Neural progenitor cell (in vitro differentiated cells): ENCODE results near the gene CST11. TPM values are rescaled to one million over a fixed set of nuclear protein-coding genes. Genes with fewer than 3 reads are reported as not detected.

ENCODE experiments used
- DNase-seq: peaks from one replicate; pipeline ENCODE4 v3.0.0-alpha.2; 2016; ENCODE audit warnings: low spot score
- H2AFZ ChIP-seq: fragments of 200-600 bp; sonication (generic); replicated peaks from 2 replicates; pipeline ENCODE4 v1.6.1; 2016; ENCODE audit warnings: antibody characterized with exemption
- H3F3A ChIP-seq: fragments of 200-600 bp; sonication (generic); 2 replicates; pipeline ENCODE4 v1.6.1; 2016; ENCODE audit warnings: antibody characterized with exemption, low read depth
- H3K27ac ChIP-seq: fragments of 200-600 bp; sonication (generic); 2 replicates; pipeline ENCODE4 v1.5.1; 2016; ENCODE audit warnings: mild to moderate bottlenecking
- H3K27me3 ChIP-seq: fragments of 200-600 bp; sonication (generic); 2 replicates; pipeline ENCODE4 v1.6.1; 2016; ENCODE audit warnings: mild to moderate bottlenecking, moderate library complexity
- H3K36me3 ChIP-seq: fragments of 200-600 bp; sonication (generic); 2 replicates; pipeline ENCODE4 v1.5.1; 2016
- H3K4me1 ChIP-seq: fragments of 200-600 bp; sonication (generic); 2 replicates; pipeline ENCODE4 v1.6.1; 2016; ENCODE audit warnings: mixed run types
- H3K4me2 ChIP-seq: fragments of 200-600 bp; sonication (generic); 2 replicates; pipeline ENCODE4 v1.6.1; 2016
- H3K4me3 ChIP-seq: fragments of 200-600 bp; sonication (generic); 2 replicates; pipeline ENCODE4 v1.5.1; 2016
- H3K79me2 ChIP-seq: fragments of 200-600 bp; sonication (generic); 2 replicates; pipeline ENCODE4 v1.6.1; 2016; ENCODE audit warnings: low read depth
- H3K9ac ChIP-seq: fragments of 200-600 bp; sonication (generic); 2 replicates; pipeline ENCODE4 v1.6.1; 2016
- H3K9me3 ChIP-seq: fragments of 200-600 bp; sonication (generic); 2 replicates; pipeline ENCODE4 v1.5.1; 2016; ENCODE audit warnings: low read depth
- H4K20me1 ChIP-seq: fragments of 200-600 bp; sonication (generic); 2 replicates; pipeline ENCODE4 v1.6.1; 2016; ENCODE audit warnings: low read depth
- H3K27ac Mint-ChIP-seq: 3 replicates; pipeline ENCODE4 v1.8.0; 2021; ENCODE audit warnings: mixed read lengths
- H3K27me3 Mint-ChIP-seq: 2 replicates; pipeline ENCODE4 v1.8.0; 2022; ENCODE audit warnings: low read depth, mild to moderate bottlenecking, inconsistent platforms, moderate library complexity, mixed read lengths; ENCODE audit not compliant: insufficient read depth
- H3K36me3 Mint-ChIP-seq: 3 replicates; pipeline ENCODE4 v1.8.0; 2021; ENCODE audit warnings: mixed read lengths
- H3K4me1 Mint-ChIP-seq: 3 replicates; pipeline ENCODE4 v1.8.0; 2021; ENCODE audit warnings: mixed read lengths
- H3K4me3 Mint-ChIP-seq: 3 replicates; pipeline ENCODE4 v1.8.0; 2021; ENCODE audit warnings: mild to moderate bottlenecking, moderate library complexity, mixed read lengths
- H3K9me3 Mint-ChIP-seq: 3 replicates; pipeline ENCODE4 v1.8.0; 2020; ENCODE audit warnings: mixed read lengths
- CTCF ChIP-seq: fragments of 200-600 bp; sonication (generic); IDR thresholded peaks from 2 replicates; pipeline ENCODE4 v1.5.1; 2017; ENCODE audit warnings: antibody characterized with exemption, mild to moderate bottlenecking
- EZH2 ChIP-seq: fragments of 200-600 bp; sonication (generic); IDR thresholded peaks from 2 replicates; pipeline ENCODE4 v1.6.1; 2017; ENCODE audit warnings: antibody characterized with exemption, mild to moderate bottlenecking, moderate library complexity
- EZH2phosphoT487 ChIP-seq: fragments of 200-600 bp; sonication (generic); IDR thresholded peaks from 2 replicates; pipeline ENCODE4 v1.6.1; 2017; ENCODE audit warnings: antibody characterized with exemption
- total RNA-seq: library from RNA; depleted of rRNA; stranded (reverse); fragments of >200 nt; gene quantifications from 2 replicates; pipeline ENCODE4 v1.2.3, GENCODE V29; 2015; ENCODE audit warnings: low replicate concordance

CST11 gene
- total RNA-seq, 1 donor from 2014 or later: not detected

GRCh38 chr20:23436681-23437080 lies 16.0 kb downstream of the CST11 start:
- DNase-seq: no peak
- Histone ChIP-seq H3K79me2 (no peaks in the 10 kb centered on the region), H3K4me3 (no peak overlapping the region), H3K27ac (no peak overlapping the region), H2AFZ (no peak overlapping the region), H3K36me3 (no peaks in the 10 kb centered on the region), H3K27me3 (no peaks in the 10 kb centered on the region), H4K20me1 (no peaks in the 10 kb centered on the region), H3K9me3 (no peaks in the 10 kb centered on the region), H3F3A (no peaks in the 10 kb centered on the region), H3K9ac (no peak overlapping the region), H3K4me2 (no peak overlapping the region), H3K4me1 (no peaks in the 10 kb centered on the region)
- H3K27me3 Mint-ChIP-seq: peaks cover 2% of the 10 kb centered on the region
- H3K36me3 Mint-ChIP-seq: no peaks in the 10 kb centered on the region
- no peak overlapping the region for H3K27ac Mint-ChIP-seq
- H3K4me3 Mint-ChIP-seq: no peak overlapping the region
- no peak for TF ChIP-seq CTCF
- peaks cover under 1% of the 10 kb centered on the region for H3K4me1 Mint-ChIP-seq
- H3K9me3 Mint-ChIP-seq: no peaks in the 10 kb centered on the region

- no peaks in the 10 kb centered on the region for H3K36me3 ChIP-seq
- H3F3A ChIP-seq: no peaks in the 10 kb centered on the region
- Mint-ChIP-seq H3K27ac (no peak overlapping the region), H3K36me3 (no peaks in the 10 kb centered on the region), H3K27me3 (peaks cover 2% of the 10 kb centered on the region), H3K4me3 (no peak overlapping the region), H3K4me1 (no peaks in the 10 kb centered on the region), H3K9me3 (no peaks in the 10 kb centered on the region)
- TF ChIP-seq CTCF (no peak), EZH2 (no peak), EZH2phosphoT487 (no peak)
- H3K4me2 ChIP-seq: no peak overlapping the region
- no peak for DNase-seq
- H3K4me3 ChIP-seq: no peak overlapping the region
- H3K4me1 ChIP-seq: no peaks in the 10 kb centered on the region
- H3K27me3 ChIP-seq: no peaks in the 10 kb centered on the region
- H3K27ac ChIP-seq: no peak overlapping the region
- H3K9ac ChIP-seq: no peak overlapping the region
- H4K20me1 ChIP-seq: no peaks in the 10 kb centered on the region
- H3K9me3 ChIP-seq: no peaks in the 10 kb centered on the region
- no peaks in the 10 kb centered on the region for H3K79me2 ChIP-seq
- H2AFZ ChIP-seq: no peak overlapping the region
Measured at GRCh38 chr20:23435626-23436539, 16.8 kb downstream of the CST11 start.

GRCh38 chr20:23434521-23435313 lies 18.0 kb downstream of the CST11 start:
- Histone ChIP-seq H2AFZ (no peak overlapping the region), H3F3A (no peaks in the 10 kb centered on the region), H3K27me3 (no peaks in the 10 kb centered on the region), H3K27ac (no peak overlapping the region), H3K36me3 (no peaks in the 10 kb centered on the region), H4K20me1 (no peaks in the 10 kb centered on the region), H3K9me3 (no peaks in the 10 kb centered on the region), H3K9ac (no peak overlapping the region), H3K79me2 (no peaks in the 10 kb centered on the region), H3K4me3 (no peak overlapping the region), H3K4me2 (no peak overlapping the region), H3K4me1 (no peaks in the 10 kb centered on the region)
- TF ChIP-seq EZH2 (no peak), EZH2phosphoT487 (no peak), CTCF (no peak)
- H3K9me3 Mint-ChIP-seq: no peaks in the 10 kb centered on the region
- H3K36me3 Mint-ChIP-seq: no peaks in the 10 kb centered on the region
- H3K4me3 Mint-ChIP-seq: no peak overlapping the region
- no peaks in the 10 kb centered on the region for H3K4me1 Mint-ChIP-seq
- no peak for DNase-seq
- peaks cover 2% of the 10 kb centered on the region for H3K27me3 Mint-ChIP-seq
- H3K27ac Mint-ChIP-seq: no peak overlapping the region
